PFSK-1 (cell line): ENCODE results near the gene POLG.

ENCODE experiments used
- FOXP2 ChIP-seq: optimal IDR thresholded peaks from 2 replicates; pipeline ENCODE3; 2011; ENCODE audit warnings: borderline replicate concordance, control low read depth, inconsistent platforms; ENCODE audit not compliant: insufficient read depth; ENCODE audit errors: extremely low read length, extremely low read depth
- POLR2AphosphoS5 ChIP-seq: IDR thresholded peaks from 2 replicates; pipeline ENCODE4 v1.6.1; 2012; ENCODE audit warnings: low read depth, mild to moderate bottlenecking, control low read depth, low read length, moderate library complexity
- SIN3A ChIP-seq: IDR thresholded peaks from 2 replicates; pipeline ENCODE4 v1.6.1; 2012; ENCODE audit warnings: mild to moderate bottlenecking, low read length, moderate library complexity, borderline replicate concordance; ENCODE audit not compliant: insufficient read depth
- TAF1 ChIP-seq: IDR thresholded peaks from 2 replicates; pipeline ENCODE4 v1.6.1; 2012; ENCODE audit warnings: low read length, control low read depth, borderline replicate concordance; ENCODE audit not compliant: insufficient read depth
- TF ChIP-seq, protein P1 (sequence below), 2 experiments: IDR thresholded peaks; 2 replicates each; pipeline versions ENCODE4 v1.6.1 to v1.8.0; 2011 to 2012; ENCODE audit warnings: low read depth in 2 of 2, low read length in 2 of 2, control low read depth in 1 of 2, inconsistent platforms in 1 of 2, mild to moderate bottlenecking in 1 of 2, moderate library complexity in 1 of 2; ENCODE audit not compliant: insufficient read depth in 1 of 2

Gene POLG

GRCh38 chr15:89330119-89330518 lies 4.5 kb downstream of the POLG start:
- TF ChIP-seq, protein P1, sequence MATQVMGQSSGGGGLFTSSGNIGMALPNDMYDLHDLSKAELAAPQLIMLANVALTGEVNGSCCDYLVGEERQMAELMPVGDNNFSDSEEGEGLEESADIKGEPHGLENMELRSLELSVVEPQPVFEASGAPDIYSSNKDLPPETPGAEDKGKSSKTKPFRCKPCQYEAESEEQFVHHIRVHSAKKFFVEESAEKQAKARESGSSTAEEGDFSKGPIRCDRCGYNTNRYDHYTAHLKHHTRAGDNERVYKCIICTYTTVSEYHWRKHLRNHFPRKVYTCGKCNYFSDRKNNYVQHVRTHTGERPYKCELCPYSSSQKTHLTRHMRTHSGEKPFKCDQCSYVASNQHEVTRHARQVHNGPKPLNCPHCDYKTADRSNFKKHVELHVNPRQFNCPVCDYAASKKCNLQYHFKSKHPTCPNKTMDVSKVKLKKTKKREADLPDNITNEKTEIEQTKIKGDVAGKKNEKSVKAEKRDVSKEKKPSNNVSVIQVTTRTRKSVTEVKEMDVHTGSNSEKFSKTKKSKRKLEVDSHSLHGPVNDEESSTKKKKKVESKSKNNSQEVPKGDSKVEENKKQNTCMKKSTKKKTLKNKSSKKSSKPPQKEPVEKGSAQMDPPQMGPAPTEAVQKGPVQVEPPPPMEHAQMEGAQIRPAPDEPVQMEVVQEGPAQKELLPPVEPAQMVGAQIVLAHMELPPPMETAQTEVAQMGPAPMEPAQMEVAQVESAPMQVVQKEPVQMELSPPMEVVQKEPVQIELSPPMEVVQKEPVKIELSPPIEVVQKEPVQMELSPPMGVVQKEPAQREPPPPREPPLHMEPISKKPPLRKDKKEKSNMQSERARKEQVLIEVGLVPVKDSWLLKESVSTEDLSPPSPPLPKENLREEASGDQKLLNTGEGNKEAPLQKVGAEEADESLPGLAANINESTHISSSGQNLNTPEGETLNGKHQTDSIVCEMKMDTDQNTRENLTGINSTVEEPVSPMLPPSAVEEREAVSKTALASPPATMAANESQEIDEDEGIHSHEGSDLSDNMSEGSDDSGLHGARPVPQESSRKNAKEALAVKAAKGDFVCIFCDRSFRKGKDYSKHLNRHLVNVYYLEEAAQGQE (IDR thresholded peaks at IDR 0.05; ENCODE audit: insufficient read depth in 1 of 2, low read depth in 2 of 2, low read length in 2 of 2): no peak
- TF ChIP-seq POLR2AphosphoS5: no peak
- TF ChIP-seq SIN3A: no peak
- no peak for TF ChIP-seq FOXP2
- no peak for TF ChIP-seq TAF1

- no peak for TF ChIP-seq POLR2AphosphoS5
- TF ChIP-seq, protein P1 (IDR thresholded peaks at IDR 0.05; ENCODE audit: insufficient read depth in 1 of 2, low read depth in 2 of 2, low read length in 2 of 2): no peak
- TF ChIP-seq TAF1: no peak
- TF ChIP-seq FOXP2: no peak
- TF ChIP-seq SIN3A: no peak
These were observed 5.1 kb downstream of the POLG start for GRCh38 chr15:89329329-89330084.

DNA sequence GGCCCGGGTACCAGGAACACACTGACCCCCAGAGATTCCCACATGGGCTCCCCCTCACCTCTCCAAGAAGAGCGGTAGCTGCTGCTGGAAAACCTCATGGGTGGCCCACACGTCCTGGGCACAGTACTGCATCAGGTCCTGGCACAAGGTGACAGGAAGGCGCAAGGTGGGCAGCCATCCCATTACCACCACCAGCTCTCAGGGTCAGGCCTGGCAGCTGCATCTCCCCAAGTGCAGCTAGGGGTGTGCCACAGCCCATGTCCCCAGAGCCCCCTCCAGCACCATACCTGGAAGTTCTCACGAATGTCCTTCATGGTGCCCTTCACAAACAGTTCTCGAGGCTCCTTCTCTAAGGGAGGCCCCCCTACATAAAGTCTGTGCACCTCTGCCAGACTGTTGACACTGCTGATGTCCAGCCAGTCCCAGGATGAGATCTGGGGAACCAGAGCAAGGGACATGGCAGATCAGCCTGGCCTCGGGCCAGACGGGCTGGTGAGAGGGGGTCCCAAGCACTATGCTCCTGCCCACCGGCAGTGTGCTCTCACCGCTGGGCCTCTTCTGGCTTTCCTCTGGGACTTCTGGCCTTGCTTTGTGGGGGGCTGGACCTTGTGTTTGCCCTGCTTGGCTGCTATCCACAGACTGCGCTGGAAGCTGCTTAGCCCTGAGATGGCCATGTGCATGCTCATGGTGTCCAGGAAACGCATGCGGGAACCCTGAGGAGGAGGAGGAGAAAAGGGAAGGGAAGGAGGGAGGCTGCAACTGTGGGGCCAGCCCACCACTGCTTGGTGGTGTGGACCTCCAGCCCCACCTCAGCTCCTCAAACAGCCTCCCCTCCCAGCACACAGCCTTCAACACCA lies 6.0 kb downstream of the POLG start:
- no peak for TF ChIP-seq TAF1

- TF ChIP-seq, protein P1 (IDR thresholded peaks at IDR 0.05; ENCODE audit: insufficient read depth in 1 of 2, low read depth in 2 of 2, low read length in 2 of 2): no peak
- TF ChIP-seq SIN3A: no peak
These were observed 7.5 kb downstream of the POLG start for GRCh38 chr15:89327113-89327512.

DNA sequence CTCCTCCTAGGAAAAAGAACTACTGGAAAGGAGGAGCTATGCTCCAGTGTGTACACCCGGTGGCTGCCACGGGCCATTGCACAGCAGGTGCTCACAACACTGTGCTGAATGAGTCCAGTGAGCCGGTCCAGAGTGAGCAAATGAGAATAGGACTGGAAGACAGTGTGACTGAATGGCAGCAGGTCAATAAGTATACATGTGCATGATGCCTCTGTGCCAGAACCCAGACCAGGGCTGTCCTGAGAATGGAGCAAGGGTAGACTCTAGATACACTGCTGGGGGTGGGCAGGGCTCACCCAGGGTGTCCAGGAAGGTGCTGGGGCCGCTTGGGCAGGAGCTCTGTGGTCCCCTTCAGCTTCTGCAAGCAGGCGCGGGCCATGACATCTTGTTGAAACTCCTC lies 8.3 kb downstream of the POLG start:
- TF ChIP-seq SIN3A: no peak
- no peak for TF ChIP-seq FOXP2
- TF ChIP-seq TAF1: no peak
- TF ChIP-seq, protein P1 (IDR thresholded peaks at IDR 0.05; ENCODE audit: insufficient read depth in 1 of 2, low read depth in 2 of 2, low read length in 2 of 2): no peak
- TF ChIP-seq POLR2AphosphoS5: no peak
